ENCODE data around the gene MAST4.
"Not testable (repeated sequence)": the region's sequence is repeated elsewhere in the genome, so short reads cannot be mapped to it uniquely, and the experiment has no call there.

- TF ChIP-seq, protein P1, sequence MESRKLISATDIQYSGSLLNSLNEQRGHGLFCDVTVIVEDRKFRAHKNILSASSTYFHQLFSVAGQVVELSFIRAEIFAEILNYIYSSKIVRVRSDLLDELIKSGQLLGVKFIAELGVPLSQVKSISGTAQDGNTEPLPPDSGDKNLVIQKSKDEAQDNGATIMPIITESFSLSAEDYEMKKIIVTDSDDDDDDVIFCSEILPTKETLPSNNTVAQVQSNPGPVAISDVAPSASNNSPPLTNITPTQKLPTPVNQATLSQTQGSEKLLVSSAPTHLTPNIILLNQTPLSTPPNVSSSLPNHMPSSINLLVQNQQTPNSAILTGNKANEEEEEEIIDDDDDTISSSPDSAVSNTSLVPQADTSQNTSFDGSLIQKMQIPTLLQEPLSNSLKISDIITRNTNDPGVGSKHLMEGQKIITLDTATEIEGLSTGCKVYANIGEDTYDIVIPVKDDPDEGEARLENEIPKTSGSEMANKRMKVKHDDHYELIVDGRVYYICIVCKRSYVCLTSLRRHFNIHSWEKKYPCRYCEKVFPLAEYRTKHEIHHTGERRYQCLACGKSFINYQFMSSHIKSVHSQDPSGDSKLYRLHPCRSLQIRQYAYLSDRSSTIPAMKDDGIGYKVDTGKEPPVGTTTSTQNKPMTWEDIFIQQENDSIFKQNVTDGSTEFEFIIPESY (IDR thresholded peaks at IDR 0.05) = not testable (repeated sequence)
- not testable (repeated sequence) for TF ChIP-seq CTCF (IDR thresholded peaks at IDR 0.05; ENCODE audit: low read depth, low read length, missing input control); RAD21 (IDR thresholded peaks at IDR 0.05); JUND (IDR thresholded peaks at IDR 0.05)
Observed at GRCh38 chr5:67173351-67173750, 577.2 kb downstream of the MAST4 start.

Measured in liver (tissue), 3 donors.